ENCODE measurements around the gene MRPL24. TPM values are rescaled to one million over a fixed set of nuclear protein-coding genes. Genes with fewer than 3 reads are reported as not detected.

MRPL24 gene
- total RNA-seq, 1 experiment from 2014 or later, result 85.3 TPM

DNA sequence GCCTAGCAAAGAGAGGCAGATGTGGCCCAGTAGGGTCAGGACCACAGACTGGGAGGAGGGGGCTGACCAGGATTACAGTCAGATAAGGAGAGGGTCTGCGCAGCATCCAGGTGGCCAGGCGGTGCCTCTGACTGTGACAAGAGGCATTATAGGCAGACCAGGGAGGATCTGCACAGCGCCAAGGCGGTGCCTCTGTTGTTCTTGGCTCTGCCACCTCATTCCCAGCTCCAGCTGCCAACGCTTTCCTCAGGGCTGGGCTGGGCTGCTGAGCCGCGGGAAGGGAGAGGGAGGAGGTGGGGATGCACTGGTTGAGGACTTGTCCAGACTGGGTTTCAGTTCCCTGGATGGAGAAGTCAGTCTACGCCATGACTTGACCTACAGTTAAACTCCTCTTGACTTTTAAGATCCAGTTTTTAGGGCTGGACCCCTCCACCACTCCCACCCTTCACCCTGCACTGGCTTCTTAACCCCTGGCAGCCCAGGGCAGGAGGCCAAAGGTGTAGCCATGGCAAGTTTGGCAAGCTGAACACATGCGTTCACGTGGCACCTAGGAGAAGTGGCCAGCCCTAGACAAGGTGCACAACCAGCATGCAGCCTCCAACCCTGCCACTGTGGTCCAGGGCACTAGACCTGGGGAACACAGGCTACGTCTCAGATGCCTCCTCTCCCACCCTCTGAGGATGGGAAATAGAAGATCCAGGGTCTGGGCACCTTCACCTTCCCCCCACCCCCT lies 31.0 kb downstream of the MRPL24 start:
- peak; percentile 68 to 84 for DNase-seq
- H3K27ac ChIP-seq, result no peak overlapping the region
- CTCF ChIA-PET, result interaction anchor here (0.6 to 1.9 kb wide), 2 partner anchors 20 to 125 kb away, joined by 3 to 6 read pairs; no protein-coding TSS in a partner anchor
- intact Hi-C loops (cut with micrococcal nuclease; ENCODE audit: unreplicated experiment), result no loop called here
- no peaks in the 10 kb centered on the region for H3K9me2 ChIP-seq (ENCODE audit: insufficient read depth)
- H3K27me3 ChIP-seq (ENCODE audit: insufficient read depth, low read depth), result no peaks in the 10 kb centered on the region
- H3K36me3 ChIP-seq (ENCODE audit: low read depth), result no peaks in the 10 kb centered on the region
- no TSS peak for BruUV-seq (replicated peaks)
- POLR2A ChIA-PET (ENCODE audit: unreplicated experiment), result interaction anchor here (0.6 kb wide), 2 partner anchors 18 to 649 kb away, joined by 3 to 4 read pairs; partner anchors contain the start of genes ISG20L2, METTL25B and RAB25
- no peaks in the 10 kb centered on the region for H3K9me3 ChIP-seq (ENCODE audit: insufficient read depth, low read depth)
- no peak for TF ChIP-seq EZH2 (IDR thresholded peaks at IDR 0.05; ENCODE audit: low read depth)
- TF ChIP-seq, protein P1, sequence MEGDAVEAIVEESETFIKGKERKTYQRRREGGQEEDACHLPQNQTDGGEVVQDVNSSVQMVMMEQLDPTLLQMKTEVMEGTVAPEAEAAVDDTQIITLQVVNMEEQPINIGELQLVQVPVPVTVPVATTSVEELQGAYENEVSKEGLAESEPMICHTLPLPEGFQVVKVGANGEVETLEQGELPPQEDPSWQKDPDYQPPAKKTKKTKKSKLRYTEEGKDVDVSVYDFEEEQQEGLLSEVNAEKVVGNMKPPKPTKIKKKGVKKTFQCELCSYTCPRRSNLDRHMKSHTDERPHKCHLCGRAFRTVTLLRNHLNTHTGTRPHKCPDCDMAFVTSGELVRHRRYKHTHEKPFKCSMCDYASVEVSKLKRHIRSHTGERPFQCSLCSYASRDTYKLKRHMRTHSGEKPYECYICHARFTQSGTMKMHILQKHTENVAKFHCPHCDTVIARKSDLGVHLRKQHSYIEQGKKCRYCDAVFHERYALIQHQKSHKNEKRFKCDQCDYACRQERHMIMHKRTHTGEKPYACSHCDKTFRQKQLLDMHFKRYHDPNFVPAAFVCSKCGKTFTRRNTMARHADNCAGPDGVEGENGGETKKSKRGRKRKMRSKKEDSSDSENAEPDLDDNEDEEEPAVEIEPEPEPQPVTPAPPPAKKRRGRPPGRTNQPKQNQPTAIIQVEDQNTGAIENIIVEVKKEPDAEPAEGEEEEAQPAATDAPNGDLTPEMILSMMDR (conservative IDR thresholded peaks at IDR 0.05), result no peak
- H4K20me1 ChIP-seq (ENCODE audit: insufficient read depth), result no peaks in the 10 kb centered on the region
- peak overlapping the region; percentile 46 for H3K4me2 ChIP-seq
- peaks cover 40% of the 10 kb centered on the region for H3F3A ChIP-seq (ENCODE audit: insufficient read depth, low read depth)
- H2AFZ ChIP-seq, result no peak overlapping the region
- no peaks in the 10 kb centered on the region for H3K79me2 ChIP-seq (ENCODE audit: low read depth)
- peaks cover 59% of the 10 kb centered on the region for H3K4me1 ChIP-seq (replicated peaks; ENCODE audit: insufficient read depth)
- H3K4me3 ChIP-seq, result no peak overlapping the region

DNA sequence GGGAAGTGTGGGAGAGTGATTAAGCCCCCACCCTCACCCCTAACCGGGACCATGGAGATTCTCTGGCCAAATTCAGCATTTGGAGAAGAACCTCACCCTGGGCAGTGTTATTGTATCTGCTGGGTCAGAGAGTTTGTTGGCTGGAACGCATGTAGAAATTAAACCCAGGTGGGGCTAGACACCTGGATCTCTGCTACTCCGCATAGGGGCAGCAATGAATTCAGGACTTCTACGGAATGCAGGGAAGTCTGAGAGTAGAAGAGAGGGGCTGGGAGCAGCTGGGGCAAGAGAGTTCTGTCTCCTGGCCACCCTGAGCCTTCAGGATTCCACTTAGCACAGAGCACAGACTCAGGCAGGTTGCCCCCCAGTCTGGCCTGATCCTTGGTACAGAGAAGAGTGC lies 31.9 kb downstream of the MRPL24 start:
- Histone ChIP-seq H3K36me3 (ENCODE audit: low read depth) (no peaks in the 10 kb centered on the region), H2AFZ (no peak overlapping the region), H3K9me3 (ENCODE audit: insufficient read depth, low read depth) (no peaks in the 10 kb centered on the region), H3K79me2 (ENCODE audit: low read depth) (peaks cover 7% of the 10 kb centered on the region), H3F3A (ENCODE audit: insufficient read depth, low read depth) (peaks cover 38% of the 10 kb centered on the region), H3K4me3 (no peak overlapping the region), H3K4me1 (replicated peaks; ENCODE audit: insufficient read depth) (peaks cover 64% of the 10 kb centered on the region), H3K4me2 (0 out of 2 replicates have a peak overlapping the region, but pooled peaks have one; percentile 27), H3K9me2 (ENCODE audit: insufficient read depth) (no peaks in the 10 kb centered on the region), H4K20me1 (ENCODE audit: insufficient read depth) (no peaks in the 10 kb centered on the region), H3K27me3 (ENCODE audit: insufficient read depth, low read depth) (no peaks in the 10 kb centered on the region), H3K27ac (no peak overlapping the region)
- ChIA-PET CTCF (interaction anchor here (3.8 to 8.4 kb wide), 2 partner anchors 17 to 19 kb away, joined by 21 to 109 read pairs; no protein-coding TSS in a partner anchor), POLR2A (ENCODE audit: unreplicated experiment) (interaction anchor here (0.6 kb wide), 1 partner anchor 44 kb away, joined by 4 read pairs; no protein-coding TSS in a partner anchor)
- DNase-seq, result no peak
- BruUV-seq (replicated peaks), result no TSS peak
- intact Hi-C loops (cut with micrococcal nuclease; ENCODE audit: unreplicated experiment), result no loop called here
- TF ChIP-seq, protein P1 (conservative IDR thresholded peaks at IDR 0.05), result no peak
- TF ChIP-seq EZH2 (IDR thresholded peaks at IDR 0.05; ENCODE audit: low read depth), result no peak

DNA sequence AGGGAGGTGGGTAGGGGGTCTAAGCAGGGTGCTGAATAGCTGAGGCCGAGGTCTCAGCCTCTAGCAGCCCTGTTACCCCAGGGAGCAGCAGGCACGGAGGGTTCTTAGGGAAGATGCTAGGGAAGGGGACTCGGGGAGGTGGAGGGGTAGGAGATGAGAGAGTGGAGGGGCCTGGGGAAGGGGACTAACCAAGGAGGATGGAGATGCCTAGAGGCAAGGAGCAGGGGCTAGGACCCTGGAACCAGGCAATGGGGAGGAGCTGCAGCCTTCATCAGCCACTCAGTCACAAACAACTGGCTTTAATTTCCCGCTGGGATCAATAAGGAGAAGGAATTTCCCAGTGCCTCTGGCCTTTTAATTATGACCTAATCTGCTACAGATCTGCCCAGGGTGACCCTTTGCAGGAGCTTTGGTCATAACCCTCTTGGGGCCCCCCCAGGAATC lies 32.6 kb downstream of the MRPL24 start:
- Histone ChIP-seq H3K4me3 (no peak overlapping the region), H3K79me2 (ENCODE audit: low read depth) (peaks cover 15% of the 10 kb centered on the region), H3K9me2 (ENCODE audit: insufficient read depth) (no peaks in the 10 kb centered on the region), H3K27ac (no peak overlapping the region), H3K36me3 (ENCODE audit: low read depth) (no peaks in the 10 kb centered on the region), H3F3A (ENCODE audit: insufficient read depth, low read depth) (peaks cover 31% of the 10 kb centered on the region), H3K9me3 (ENCODE audit: insufficient read depth, low read depth) (no peaks in the 10 kb centered on the region), H3K27me3 (ENCODE audit: insufficient read depth, low read depth) (no peaks in the 10 kb centered on the region), H3K4me2 (no peak overlapping the region), H2AFZ (no peak overlapping the region), H3K4me1 (replicated peaks; ENCODE audit: insufficient read depth) (peaks cover 64% of the 10 kb centered on the region), H4K20me1 (ENCODE audit: insufficient read depth) (no peaks in the 10 kb centered on the region)
- intact Hi-C loops (cut with micrococcal nuclease; ENCODE audit: unreplicated experiment), result no loop called here
- ChIA-PET POLR2A (ENCODE audit: unreplicated experiment) (no interaction called here), CTCF (interaction anchor here (3.8 to 8.4 kb wide), 2 partner anchors 18 kb away, joined by 21 to 109 read pairs; no protein-coding TSS in a partner anchor)
- BruUV-seq (replicated peaks), result no TSS peak
- no peak for TF ChIP-seq EZH2 (IDR thresholded peaks at IDR 0.05; ENCODE audit: low read depth)
- TF ChIP-seq, protein P1 (conservative IDR thresholded peaks at IDR 0.05), result no peak
- no peak for DNase-seq

All from PC-9 (cell line).